ENCODE measurements around the gene PDCD1.
A peak's percentile ranks its signal among the peaks of the same experiment; 100 is the strongest.
"Not testable (repeated sequence)": the region's sequence is repeated elsewhere in the genome, so short reads cannot be mapped to it uniquely, and the experiment has no call there.

PDCD1 gene

GRCh38 chr2:241858206-241859016 is at the start of gene PDCD1:
Gene PDCD1, minus strand, starts transcription at chr2:241858894. Its CDS starts 56 bp downstream, at chr2:241858838.
- peak; percentile 50 to 69 for DNase-seq

DNA sequence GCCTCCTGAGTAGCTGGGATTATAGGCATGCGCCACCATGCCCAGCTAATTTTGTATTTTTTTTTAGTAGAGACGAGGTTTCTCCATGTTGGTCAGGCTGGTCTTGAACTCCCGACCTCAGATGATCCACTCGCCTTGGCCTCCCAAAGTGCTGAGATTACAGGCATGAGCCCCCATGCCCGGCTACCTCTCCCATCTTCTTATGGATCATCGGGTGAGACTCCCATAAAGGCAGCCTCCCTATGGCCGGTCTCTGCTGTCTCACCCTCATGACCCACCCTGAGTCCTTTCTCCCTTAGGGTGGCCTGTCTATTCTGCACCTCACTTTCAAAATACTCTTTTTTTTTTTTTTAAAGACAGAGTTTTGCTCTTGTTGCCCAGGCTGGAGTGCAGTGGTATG is 49.1 kb upstream of the PDCD1 start:
- DNase-seq, result not testable (repeated sequence)

- no peak for DNase-seq
These were observed 48.3 kb upstream of the PDCD1 start for GRCh38 chr2:241906826-241907570.

DNA sequence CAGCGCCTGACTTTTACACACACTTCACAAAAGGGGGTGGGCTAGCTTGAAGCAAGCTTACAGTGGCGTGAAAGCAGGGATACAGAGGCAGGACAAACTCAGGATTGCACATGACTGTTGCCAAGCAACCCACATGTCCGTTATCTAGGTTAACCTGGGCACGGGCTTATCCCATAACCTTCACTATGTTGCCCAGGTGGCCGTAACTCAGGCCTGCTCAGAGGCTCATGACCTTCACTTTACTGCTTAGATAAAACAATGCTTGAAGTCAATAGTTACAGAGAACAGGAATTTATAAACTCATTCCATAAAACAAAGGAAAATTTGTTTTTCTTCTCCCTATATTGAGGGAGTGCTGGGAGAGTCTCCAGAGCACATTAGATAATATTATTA is 47.7 kb upstream of the PDCD1 start:
- not testable (repeated sequence) for DNase-seq

GRCh38 chr2:241905716-241906377 is 47.2 kb upstream of the PDCD1 start:
- no peak for DNase-seq

- DNase-seq, result no peak
These were observed 46.4 kb upstream of the PDCD1 start for GRCh38 chr2:241904791-241905710.

DNA sequence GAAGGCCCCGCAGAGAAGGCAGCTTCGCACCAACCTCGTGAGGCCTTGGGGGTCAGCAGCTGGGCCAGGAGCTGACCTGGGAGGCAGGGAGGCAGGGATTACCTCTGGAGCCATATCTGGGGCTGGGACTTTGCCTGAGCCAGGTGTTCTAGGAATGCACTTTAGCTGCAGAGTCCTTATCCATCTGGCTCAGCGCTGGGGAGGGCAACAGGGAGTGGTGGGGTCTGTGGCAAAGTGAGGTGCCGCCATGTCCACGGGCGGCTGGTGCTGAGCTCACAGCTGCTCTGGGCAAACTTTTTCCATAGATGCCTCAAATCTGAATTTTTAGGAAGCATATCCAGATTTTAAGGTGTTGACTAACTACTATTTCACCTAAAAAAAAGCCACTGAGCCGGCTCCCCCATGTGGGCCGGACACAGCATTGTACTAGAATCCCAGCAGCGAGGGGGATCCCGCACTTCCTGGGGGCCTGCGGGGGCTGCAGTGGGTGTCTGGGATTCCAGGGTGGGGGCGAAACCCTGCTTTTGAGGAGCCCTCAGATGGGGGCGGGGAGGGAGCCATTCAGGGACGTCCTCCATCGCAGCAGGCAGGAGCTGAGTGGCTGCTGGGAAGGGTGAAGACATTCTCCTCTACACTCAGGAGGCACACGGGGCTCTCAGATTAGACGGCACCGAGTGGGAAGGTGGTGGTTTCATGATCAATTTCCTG is 45.5 kb upstream of the PDCD1 start:
- DNase-seq, result no peak

GRCh38 chr2:241903121-241904010 is 44.7 kb upstream of the PDCD1 start:
- no peak for DNase-seq

DNA sequence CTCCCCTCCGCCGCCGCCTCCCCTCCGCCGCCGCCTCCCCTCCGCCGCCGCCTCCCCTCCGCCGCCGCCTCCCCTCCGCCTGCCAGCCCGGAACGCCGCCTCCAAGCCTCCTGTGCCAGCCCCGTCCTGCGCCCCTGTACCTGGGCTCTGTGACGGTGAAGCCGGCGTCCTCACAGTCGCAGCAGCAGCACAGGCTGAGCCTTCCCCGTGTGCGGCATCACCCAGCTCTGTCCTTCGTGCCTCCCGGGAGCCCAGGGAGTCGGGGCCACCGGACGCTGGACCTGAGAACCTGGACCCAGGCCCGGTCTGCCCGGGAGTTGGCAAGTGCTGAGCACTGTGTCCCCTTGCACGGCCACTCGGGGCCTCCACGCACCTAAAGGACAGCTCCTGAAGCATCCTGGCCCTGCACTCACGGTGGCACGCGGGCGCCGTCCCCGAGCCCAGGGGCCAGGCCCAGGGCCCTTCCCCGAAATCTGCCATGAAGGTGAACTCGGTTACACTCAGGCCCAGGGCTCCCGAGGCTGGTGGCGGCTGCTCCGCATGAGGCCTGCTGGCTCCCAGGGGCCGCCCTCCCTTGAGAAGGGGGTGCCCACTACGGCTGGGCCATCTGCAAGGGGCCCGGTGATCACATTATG is 43.8 kb upstream of the PDCD1 start:
- DNase-seq, result no peak

- DNase-seq, result no peak
These were observed 43.0 kb upstream of the PDCD1 start for GRCh38 chr2:241901500-241902351.

- DNase-seq, result no peak
These were observed 42.3 kb upstream of the PDCD1 start for GRCh38 chr2:241901018-241901380.

DNA sequence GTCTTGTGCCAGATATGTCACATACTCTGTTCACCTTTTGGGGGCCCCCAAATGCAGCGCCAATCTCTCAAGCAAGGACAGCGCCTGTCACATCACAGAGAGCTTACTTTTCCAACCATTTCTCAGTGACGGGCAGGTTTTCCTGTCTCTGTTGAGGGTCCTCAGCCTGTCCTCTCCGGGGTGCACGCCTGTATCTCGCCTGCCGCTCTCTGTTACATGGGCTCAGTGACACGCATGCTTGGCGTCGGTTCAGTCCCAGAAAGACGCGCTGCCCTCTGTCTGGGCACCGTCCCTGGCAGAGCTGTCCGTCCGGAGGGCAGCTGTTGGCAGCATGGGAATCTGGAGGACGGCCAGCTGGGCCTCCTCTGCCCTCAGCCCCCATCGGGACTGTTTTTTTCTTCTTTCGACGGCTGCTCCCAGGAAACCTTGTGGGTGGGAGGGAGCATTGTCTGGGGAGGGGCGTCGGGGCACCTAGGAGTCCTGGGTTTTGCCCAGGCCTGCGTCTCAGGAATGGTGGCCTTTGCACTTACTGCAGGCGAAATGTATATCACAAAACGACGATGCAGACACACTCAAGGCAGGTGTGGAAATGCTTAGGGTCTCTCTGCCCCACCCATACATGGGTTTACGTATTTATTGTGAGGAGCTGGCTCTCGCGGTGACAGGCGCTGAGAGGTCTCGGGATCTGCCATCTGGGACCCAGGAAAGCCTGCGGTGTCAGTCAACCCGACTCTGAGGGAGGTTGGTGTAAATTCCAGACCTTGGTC is 41.7 kb upstream of the PDCD1 start:
- DNase-seq, result no peak

GRCh38 chr2:241898463-241899270 is 40.0 kb upstream of the PDCD1 start:
- DNase-seq, result no peak

DNA sequence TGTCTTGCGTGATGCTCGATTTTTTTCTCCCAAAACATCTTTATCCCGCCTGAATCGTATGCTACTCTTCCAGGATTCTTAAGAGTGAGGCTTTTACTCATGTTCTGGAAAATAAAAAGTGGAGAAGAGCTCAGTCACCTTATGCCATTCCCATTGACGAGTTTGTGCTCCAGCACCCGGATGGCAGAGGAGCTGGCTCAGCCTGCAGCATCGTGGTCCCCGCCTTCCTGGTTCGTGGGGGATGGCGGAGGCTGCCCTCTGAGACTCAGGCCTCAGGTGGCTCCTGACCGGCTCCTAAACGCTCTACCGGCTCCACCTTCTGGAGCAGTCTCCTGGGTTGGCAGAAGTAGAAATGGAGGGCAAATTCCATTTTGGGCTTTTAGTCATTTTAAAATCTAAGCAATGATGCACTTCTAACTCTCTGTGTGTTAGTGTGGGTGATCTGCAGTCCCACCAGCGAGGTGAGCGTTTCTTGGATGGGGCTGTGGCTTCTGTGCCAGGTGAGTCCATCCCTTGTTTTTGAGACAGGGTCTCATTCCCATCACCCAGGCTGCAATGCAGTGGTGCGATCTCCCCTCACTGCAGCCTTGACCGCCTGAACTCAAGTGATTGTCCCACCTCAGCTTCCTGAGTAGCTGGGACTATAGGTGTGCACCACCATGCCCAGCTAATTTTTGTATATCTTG is 38.7 kb upstream of the PDCD1 start:
- DNase-seq, result no peak

- DNase-seq, result no peak
These were observed 38.1 kb upstream of the PDCD1 start for GRCh38 chr2:241896746-241897201.

DNA sequence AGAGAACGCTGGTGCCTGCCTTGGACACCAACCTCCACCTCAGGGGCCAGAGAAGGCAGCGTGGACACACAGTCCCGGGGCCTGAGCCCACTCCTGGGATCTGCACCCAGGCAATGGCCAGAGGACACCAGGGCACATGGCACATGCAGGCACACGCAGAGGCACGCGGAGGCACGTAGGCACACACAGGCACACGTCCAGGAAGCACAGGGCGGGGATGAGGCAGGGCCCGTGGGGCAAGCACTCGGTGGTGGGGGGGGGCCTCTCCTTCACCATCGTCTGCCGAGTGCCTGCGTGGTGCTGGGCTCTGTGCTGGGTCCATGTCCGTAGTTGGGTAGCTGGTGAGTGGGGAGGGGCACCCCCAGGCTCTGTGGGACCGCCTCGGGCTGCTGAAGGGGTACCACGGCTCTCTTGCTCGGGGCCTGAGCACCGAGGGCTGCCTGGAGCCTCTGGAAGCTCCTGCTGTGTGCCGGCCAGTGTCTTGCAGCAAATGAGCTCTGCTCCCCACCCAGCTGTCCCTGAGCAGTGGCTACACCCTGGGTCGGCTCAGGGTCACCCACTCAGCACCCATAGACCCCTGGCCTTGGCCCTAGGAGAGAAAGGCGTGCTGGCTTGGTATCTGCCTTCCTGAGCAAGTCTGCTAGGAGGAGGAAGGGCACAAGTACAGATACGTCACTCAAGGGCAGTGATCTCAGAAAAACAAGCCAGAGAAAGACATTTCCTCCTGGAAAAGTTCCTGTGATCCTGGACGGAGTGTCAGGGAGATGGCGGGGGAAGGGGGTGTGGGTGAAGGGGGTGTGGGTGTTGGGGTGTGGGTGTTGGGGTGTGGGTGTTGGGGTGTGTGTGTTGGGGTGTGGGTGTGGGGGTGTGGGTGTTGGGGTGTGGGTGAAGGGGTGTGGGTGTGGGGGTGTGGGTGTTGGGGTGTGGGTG is 37.3 kb upstream of the PDCD1 start:
- DNase-seq, result peak; percentile 19 to 38

Data from CD4-positive, alpha-beta T cell treated with Interleukin-1 beta for 1 hour (primary cell).